Measurements from ENCODE around the gene TMEM130.

Gene TMEM130

GRCh38 chr7:98807068-98808048 lies 62.5 kb downstream of the TMEM130 start:
- DNase-seq (ENCODE audit: low spot score): no peak

- DNase-seq (ENCODE audit: low spot score): no peak
These were observed 63.6 kb downstream of the TMEM130 start for GRCh38 chr7:98805956-98806838.

DNA sequence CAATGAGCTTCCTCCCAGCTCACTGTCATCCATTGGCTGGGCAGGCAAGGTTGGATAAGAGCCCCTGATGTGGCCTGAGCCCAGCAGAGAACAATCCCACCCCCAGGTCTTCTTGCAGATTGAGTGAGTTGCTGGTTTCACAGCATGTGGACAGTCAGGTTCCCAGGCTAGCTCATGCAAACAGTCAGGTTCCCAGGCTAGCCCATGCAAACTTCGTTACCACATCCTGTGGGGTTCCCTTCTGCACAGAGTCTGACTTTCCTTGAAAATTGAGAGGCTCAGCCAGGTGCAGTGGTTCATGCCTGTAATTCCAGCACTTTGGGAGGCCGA lies 67.1 kb downstream of the TMEM130 start:
- no peak for DNase-seq (ENCODE audit: low spot score)

- DNase-seq (ENCODE audit: low spot score): no peak
These were observed 67.6 kb downstream of the TMEM130 start for GRCh38 chr7:98802088-98802780.

DNA sequence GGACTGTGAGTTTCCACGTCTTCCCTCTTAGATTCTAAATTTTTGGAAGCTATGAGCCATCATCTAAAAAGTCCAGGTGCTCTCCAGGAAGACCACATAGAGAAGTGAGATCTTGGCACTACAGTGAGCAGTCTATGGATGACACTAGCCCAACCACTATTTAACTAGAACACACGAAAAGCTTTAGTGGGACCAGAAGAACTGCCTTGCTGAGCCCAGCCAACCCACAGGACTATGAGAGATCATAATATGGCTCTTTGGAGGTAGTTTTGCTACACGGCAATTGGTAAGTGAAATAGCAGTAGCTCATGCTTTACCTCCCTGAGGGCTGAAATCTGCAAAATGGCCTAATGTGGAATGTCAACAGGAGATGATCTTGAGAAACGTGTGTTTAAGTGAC lies 68.8 kb downstream of the TMEM130 start:
- no peak for DNase-seq (ENCODE audit: low spot score)

DNA sequence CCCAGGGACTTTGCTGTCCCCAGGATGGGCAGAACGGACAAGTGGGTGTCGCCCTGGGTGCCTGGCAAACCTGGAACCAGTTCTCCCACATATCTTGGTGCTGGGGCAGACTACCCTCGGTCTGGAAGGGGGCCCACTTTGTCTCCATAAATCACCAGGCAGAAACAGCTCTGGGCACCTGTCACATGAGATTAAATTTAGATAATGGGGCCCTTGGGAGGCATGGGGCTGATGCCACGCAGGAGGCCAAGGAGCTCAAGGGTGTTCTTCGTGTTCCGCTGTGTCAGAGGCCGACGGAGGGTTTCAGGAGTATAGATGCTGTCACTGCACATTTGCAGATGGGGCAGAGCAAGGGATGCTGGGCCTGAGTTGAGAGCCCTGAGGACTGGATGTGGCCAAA lies 72.7 kb downstream of the TMEM130 start:
- DNase-seq (ENCODE audit: low spot score): no peak

Measured in AG20443 (cell line).